Measurements from ENCODE around the gene B3GNT8. TPM values are rescaled to one million over a fixed set of nuclear protein-coding genes. Genes with fewer than 3 reads are reported as not detected.

B3GNT8 gene
- total RNA-seq, 1 donor from 2014 or later: 4.6 TPM

DNA sequence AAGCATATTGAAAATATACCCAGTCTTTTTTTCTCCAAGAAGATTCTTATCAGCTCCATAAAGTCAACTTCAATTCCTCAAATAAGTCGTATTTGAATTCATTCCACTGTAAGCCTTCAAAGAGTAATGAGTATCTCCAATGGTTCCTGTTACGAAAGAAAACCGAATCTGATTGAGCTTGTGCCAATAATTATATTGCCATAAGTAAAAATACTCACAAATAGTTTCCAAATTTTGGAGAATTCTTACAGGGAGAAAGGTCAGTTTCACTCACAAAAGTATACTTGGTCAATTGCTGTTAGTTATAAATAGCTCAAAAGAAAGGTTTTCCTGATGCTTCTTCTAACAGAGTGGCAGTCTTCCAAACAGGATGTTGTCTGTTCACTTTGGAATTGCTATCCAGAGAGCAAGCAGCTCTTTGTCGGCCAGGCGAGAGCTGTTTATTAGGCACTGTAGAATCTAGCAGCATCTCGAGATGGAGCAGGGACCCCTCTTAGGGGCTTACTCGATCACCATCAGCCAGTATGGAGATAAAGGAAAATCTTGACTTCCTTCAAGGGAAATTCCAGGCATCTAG is 29.3 kb upstream of the B3GNT8 start:
- Mint-ChIP-seq H3K36me3 (ENCODE audit: insufficient read depth) (no peaks in the 10 kb centered on the region), H3K9me3 (ENCODE audit: low read depth) (peaks cover 6% of the 10 kb centered on the region), H3K4me1 (ENCODE audit: low read depth) (no peaks in the 10 kb centered on the region), H3K27me3 (peaks cover 8% of the 10 kb centered on the region), H3K27ac (no peak overlapping the region), H3K4me3 (ENCODE audit: low read depth) (no peak overlapping the region)
- TF ChIP-seq, protein P1, sequence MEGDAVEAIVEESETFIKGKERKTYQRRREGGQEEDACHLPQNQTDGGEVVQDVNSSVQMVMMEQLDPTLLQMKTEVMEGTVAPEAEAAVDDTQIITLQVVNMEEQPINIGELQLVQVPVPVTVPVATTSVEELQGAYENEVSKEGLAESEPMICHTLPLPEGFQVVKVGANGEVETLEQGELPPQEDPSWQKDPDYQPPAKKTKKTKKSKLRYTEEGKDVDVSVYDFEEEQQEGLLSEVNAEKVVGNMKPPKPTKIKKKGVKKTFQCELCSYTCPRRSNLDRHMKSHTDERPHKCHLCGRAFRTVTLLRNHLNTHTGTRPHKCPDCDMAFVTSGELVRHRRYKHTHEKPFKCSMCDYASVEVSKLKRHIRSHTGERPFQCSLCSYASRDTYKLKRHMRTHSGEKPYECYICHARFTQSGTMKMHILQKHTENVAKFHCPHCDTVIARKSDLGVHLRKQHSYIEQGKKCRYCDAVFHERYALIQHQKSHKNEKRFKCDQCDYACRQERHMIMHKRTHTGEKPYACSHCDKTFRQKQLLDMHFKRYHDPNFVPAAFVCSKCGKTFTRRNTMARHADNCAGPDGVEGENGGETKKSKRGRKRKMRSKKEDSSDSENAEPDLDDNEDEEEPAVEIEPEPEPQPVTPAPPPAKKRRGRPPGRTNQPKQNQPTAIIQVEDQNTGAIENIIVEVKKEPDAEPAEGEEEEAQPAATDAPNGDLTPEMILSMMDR (IDR thresholded peaks at IDR 0.05; ENCODE audit: unreplicated experiment): no peak
- no peak for DNase-seq (ENCODE audit: low spot score, unreplicated experiment)

DNA sequence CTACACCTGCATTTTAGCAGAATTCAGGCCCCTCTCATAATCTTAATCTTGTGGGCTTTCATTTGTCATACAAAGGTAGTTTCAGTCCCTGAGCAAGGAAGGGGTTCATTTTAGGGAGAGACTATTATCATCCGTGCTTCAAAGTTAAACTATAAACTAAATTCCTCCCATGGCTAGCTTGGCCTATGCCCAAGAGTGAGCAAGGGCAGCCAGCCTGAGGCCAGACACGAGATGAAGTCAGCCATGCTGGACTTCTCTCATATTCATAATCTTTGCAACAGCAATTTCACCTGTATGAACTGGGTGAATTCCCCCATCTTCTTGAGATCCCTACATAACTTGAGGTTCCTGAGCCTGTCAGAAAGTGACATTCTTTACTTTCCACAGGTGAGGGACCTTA is 28.8 kb upstream of the B3GNT8 start:
- Mint-ChIP-seq H3K4me1 (ENCODE audit: low read depth) (no peaks in the 10 kb centered on the region), H3K9me3 (ENCODE audit: low read depth) (peaks cover 6% of the 10 kb centered on the region), H3K4me3 (ENCODE audit: low read depth) (no peak overlapping the region), H3K27me3 (peaks cover 8% of the 10 kb centered on the region), H3K36me3 (ENCODE audit: insufficient read depth) (no peaks in the 10 kb centered on the region), H3K27ac (no peak overlapping the region)
- no peak for DNase-seq (ENCODE audit: low spot score, unreplicated experiment)
- TF ChIP-seq, protein P1 (IDR thresholded peaks at IDR 0.05; ENCODE audit: unreplicated experiment): no peak

DNA sequence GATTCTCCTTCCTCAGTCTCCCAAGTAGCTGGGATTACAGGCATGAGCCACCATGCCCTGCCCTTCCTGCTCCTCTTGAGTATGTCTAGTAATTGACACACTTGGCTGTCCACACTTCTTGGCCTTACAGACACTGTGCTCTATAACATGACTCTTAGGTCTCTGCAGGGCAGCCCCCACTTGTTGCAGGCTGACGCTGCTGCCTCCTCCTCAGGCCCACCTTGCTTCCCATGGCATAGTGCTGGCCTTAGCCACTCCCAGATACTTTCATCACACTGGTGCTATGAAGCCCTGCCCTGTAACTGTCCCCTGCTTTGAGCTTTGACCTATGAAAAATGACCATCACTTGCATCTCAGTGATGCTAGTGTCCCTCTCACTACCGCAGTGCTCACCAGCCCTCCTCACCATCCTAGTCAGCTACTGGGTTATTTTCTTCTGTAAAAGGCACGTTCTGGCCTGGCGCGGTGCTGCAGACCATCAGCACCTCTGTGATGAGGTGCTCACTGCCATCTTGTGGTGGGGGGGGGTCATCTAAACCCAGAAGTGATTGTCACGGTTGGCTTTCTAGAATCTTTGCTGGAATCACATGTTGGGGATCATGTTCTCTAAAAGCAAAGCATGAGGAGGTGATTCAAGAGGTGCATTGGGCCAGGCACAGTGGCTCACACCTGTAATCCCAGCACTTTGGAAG is 25.6 kb upstream of the B3GNT8 start:
- Mint-ChIP-seq H3K27ac (no peak overlapping the region), H3K27me3 (peaks cover 21% of the 10 kb centered on the region), H3K4me3 (ENCODE audit: low read depth) (no peak overlapping the region), H3K36me3 (ENCODE audit: insufficient read depth) (no peaks in the 10 kb centered on the region), H3K4me1 (ENCODE audit: low read depth) (peaks cover 2% of the 10 kb centered on the region), H3K9me3 (ENCODE audit: low read depth) (peaks cover 6% of the 10 kb centered on the region)
- DNase-seq (ENCODE audit: low spot score, unreplicated experiment): no peak
- TF ChIP-seq, protein P1 (IDR thresholded peaks at IDR 0.05; ENCODE audit: unreplicated experiment): no peak

DNA sequence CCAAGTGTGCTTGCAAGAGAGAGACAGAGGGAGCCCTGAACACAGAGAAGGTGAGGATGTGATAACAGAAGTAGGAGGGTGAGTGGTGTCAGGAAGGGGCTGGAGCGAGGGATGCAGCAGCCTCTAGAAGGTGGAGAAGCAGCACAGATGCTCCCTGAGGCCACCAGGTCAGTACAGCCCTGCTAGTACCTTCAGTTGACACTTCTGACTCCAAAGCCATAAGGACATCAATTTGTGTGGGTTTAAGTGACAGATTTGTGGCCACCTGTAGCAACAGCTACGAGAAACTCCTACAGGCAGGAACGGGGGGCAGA is 22.6 kb upstream of the B3GNT8 start:
- no peak overlapping the region for H3K4me3 Mint-ChIP-seq (ENCODE audit: low read depth)
- peaks cover 28% of the 10 kb centered on the region for H3K27me3 Mint-ChIP-seq

DNA sequence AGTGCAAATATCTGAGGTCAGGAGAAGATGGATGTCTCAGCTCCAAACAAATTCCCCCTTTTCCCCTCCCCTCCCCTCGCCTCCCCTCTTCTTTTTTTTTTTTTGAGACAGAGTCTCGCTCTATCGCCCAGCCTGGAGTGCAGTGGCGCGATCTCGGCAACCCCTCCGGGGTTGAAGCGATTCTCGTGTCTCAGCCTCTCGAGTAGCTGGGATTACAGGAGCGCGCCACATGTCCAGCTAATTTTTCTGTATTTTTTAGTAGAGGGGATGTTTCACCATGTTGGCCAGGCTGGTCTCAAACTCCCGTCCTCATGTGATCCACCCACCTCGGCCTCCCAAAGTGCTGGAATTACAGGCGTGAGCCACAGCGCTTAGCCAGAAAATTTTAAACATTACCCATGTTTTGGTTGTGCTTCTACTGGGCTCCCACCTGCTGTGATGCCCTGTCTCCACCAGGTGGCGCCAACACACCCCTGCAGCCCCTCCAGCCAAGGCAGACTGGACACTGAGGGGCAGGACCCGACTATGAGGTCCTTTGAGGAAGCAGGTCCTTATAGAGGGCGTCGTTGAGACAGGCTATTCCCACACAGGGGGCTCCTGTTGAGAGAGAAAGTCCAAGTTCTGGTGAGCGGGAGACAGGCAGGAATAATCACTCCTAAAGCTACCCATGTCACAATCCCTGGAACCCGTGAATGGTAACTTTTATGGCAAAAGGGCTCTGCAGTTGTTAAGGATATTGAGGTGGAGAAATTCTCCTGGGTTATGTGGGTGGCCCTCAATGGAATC is 22.1 kb upstream of the B3GNT8 start:
- Mint-ChIP-seq H3K4me3 (ENCODE audit: low read depth) (no peak overlapping the region), H3K9me3 (ENCODE audit: low read depth) (no peaks in the 10 kb centered on the region), H3K27me3 (peaks cover 30% of the 10 kb centered on the region), H3K27ac (no peak overlapping the region), H3K4me1 (ENCODE audit: low read depth) (peaks cover 2% of the 10 kb centered on the region), H3K36me3 (ENCODE audit: insufficient read depth) (no peaks in the 10 kb centered on the region)
- DNase-seq (ENCODE audit: low spot score, unreplicated experiment): peak; percentile 78
- TF ChIP-seq, protein P1 (IDR thresholded peaks at IDR 0.05; ENCODE audit: unreplicated experiment): peak; percentile 99

More for the DNA sequence above, 22.6 kb upstream of the B3GNT8 start:
- no peak for DNase-seq (ENCODE audit: low spot score, unreplicated experiment)
- Mint-ChIP-seq H3K4me1 (ENCODE audit: low read depth) (peaks cover 2% of the 10 kb centered on the region), H3K9me3 (ENCODE audit: low read depth) (no peaks in the 10 kb centered on the region), H3K27ac (no peak overlapping the region), H3K36me3 (ENCODE audit: insufficient read depth) (no peaks in the 10 kb centered on the region)
- TF ChIP-seq, protein P1 (IDR thresholded peaks at IDR 0.05; ENCODE audit: unreplicated experiment): no peak

All from progenitor cell of endocrine pancreas (in vitro differentiated cells).